Germinal center (tissue), 1 donor: ENCODE results near the gene PRELID2.
"Not testable (repeated sequence)": the region's sequence is repeated elsewhere in the genome, so short reads cannot be mapped to it uniquely, and the experiment has no call there.

ENCODE experiments used
- DNase-seq: peaks from one replicate; pipeline ENCODE4 v3.0.0; 2012; ENCODE audit warnings: mixed read lengths, low spot score

Gene PRELID2

DNA sequence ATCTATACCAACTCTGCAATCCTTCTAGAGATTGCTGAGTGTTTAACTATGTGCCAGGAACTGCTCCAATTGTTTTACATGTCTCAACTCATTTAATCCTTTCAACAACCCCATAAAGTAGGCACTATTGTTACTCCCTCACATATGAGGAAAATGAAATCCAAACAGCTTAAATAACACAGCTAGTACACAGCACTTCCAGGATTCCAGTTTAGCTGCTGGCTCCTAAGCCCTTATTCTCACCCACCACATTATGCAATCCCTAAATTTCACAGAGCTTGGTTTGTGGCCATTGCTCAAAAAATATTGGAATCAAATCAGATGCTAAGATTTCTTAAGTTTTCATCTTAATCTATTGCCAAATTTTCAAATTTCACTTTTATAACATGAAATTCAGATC lies 84.9 kb downstream of the PRELID2 start:
- DNase-seq = no peak

DNA sequence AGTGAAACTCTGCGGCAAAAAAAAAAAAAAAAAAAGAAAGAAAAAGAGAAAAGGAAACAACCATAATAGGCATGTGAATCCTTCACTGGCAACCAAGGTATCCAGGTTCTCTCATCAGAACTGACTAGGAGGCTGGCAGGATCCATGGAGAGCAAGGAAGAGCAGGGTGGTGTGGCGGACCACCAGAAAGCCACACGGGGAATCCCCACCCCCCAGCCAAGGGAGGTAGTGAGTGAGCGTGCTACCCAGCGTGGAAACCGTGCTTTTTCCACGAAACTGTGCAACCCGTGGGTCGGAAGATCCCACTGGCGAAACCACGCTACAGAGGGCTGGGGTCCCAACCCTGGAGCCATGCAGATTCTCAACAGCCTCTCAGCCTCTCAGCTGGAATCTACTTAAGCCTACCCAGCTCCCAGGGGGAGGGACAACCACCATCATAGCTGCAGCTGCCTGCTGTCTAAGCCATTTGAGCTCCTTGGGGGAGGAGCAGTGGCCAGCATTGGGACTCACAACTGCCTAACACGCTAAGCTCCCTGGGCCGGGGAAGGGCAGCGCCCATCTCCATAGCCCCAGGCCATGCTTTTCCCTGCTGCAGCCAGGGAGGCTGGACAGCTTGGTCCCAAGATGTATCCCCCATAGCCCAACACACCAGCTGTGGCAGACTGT lies 91.6 kb downstream of the PRELID2 start:
- no peak for DNase-seq

DNA sequence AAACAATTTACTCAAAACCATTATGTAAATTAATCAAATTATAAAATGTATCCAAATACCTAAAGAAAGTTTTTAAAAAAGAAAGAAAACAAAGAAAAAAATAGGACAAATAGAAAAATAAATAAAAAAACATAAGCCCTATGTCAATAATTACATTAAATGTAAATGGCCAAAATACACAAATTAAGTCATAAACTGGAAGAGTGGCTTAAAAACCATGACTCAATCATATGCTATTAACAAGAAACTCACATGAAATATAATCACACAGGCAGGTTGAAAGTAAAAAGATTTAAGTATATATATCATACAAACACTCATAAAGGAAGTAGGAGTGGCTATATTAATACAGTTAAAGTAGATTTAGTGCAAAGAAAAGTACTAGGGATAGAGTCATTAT lies 95.3 kb downstream of the PRELID2 start:
- no peak for DNase-seq

DNA sequence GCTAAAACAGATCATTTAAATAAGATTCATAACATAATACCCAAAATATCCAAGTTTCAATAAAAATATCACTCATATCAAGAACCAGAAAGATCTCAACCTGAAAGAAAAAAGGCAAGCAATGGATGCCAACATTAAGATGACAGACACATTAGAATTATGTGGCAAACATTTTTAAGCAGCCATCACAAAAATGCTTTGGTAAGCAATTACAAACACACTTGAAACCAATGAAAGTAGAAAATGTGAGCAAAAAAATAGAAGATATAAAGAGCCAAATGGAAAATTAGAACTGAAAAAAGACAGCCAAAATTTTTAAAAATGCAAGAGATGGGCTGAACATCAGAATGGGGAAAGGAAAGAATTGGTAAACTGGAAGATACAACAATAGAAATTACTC lies 96.9 kb downstream of the PRELID2 start:
- no peak for DNase-seq

DNA sequence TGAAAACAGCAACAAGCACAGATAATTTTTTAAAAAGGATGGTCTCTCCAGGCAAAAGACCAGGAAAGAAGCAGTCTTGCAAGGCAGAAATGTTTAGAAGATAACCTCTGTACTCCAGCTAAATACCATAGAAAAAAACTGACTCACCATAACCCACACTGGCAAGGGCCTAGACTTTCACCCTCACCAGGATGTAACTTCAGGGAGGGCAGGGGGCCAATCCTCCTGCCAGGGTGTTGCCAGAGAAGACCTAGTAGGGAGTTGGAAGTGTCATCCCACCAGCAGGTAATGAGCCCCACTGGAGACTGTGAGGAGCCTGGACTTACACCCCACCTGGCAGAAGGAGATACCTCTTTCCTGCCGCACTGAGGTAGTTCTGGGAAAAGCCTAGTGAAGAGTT lies 97.6 kb downstream of the PRELID2 start:
- no peak for DNase-seq

DNA sequence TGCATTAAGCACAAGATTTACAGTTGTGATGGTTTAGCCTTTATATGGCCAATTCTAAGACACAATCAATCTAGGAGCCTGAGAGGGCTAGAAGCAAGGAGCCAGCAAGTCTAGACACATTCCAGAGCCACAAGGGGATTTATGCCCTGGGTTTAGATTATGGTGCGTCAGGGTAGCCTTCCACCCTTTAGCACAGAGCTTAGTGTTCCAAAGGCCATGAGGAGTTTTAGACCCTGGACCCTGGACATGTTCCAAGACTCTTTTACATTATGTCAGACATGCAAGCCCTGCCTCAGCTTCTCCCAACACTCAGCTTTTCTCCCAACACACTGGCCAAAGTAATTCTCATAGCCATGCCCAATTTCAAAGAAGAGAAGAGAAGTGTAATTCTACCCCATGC lies 105.2 kb downstream of the PRELID2 start:
- not testable (repeated sequence) for DNase-seq

DNA sequence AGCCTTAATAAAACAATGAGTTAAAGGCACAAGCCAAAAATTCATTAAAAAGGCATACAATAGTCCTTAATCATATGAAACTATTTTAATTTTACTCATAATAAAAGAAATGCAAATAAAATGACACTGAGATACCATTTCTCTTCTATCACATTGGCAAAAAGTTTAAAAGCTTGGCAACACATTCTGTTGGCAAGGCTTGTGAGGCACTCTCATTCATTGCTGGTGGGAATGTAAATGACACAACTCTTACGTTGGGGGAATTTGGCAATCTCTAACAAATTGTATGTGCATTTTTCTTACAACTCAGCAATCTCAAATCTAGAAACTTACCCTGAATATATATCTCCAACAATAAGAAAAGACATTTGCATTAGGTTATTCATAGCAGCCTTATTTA lies 111.6 kb downstream of the PRELID2 start:
- DNase-seq = no peak

DNA sequence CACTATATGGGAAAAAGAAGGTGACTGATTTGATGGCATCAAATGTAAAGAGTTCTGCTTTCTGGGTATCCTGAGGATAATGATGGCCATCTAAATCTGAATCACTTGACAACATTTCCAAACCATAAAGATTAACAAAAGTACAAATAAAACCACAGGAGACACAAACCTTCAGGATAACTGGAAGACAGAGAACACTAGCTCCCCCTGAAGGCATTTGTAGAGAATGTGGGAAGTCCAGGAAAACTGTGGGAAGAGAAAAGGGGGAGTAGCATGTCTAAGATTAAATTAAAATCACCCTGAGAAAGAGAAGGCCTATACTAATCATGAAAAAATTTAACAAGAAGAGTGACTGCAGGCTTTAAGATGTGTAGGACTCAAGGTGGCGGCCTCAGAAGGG lies 116.2 kb downstream of the PRELID2 start:
- DNase-seq = no peak

DNA sequence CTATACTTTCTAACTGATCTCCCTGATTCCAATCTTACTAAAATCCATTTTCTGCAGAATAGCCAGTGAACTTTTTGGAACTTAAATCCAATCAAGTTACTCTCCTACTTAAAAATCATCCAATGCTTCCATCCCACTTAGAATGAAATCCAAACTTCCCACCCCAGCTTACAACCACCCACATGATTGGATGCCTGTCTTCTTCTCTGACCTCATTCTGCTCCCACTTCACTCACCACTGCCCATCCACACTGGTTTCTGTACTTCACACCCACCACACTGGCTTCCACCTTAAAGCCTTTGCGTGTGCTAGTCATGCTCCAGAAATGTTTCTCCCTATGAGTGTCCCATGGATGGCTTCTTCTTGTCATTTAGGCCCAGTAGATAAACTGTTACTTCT lies 119.7 kb downstream of the PRELID2 start:
- no peak for DNase-seq

DNA sequence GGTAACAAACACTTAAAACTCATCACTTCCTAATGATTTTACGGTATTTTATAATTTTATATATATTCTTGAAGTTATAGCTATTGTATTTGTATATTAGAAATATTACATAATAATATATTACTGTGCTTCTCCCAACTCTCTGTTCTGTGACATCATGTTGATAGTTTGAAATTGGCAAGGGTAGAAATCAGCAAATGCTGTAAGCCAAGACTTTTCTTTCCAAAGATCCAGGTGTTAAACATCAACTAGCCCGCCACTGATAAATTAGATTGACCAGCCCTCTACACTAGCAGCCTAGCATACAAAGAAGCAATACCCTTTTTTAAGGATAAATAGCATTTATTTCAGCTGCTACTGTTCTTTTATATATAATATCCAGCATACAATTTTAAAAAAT lies 122.9 kb downstream of the PRELID2 start:
- no peak for DNase-seq

DNA sequence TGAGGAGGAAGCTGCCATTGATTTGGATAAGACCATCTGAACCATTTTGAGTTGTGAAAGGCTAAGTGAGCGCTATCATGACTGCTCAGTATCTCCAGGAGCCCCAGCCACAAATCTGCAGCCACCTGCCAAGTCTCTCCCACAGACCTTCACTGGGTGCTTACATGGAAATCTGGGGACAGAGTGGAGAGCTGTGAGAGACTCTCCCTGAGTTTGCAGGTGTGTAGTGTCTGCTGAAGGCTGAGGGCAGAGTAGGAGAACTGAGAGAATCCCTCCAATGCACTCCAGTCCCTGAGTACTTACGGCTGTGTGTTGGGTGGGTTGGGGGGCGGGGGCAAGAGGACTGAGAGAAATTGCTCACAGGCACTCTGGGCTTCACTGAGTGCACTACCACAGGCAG lies 123.7 kb downstream of the PRELID2 start:
- no peak for DNase-seq
